OCI-LY7 (cell line): ENCODE data around the gene BCL2L14. TPM values are rescaled to one million over a fixed set of nuclear protein-coding genes. Genes with fewer than 3 reads are reported as not detected.

Experiments
- Bru-seq: library from RNA; stranded (reverse); fragments of 400-500 nt; gene quantifications from one replicate; lab custom pipeline; 2021; lab: Mats Ljungman, UMichigan
- BruChase-seq, 2 experiments: library from RNA; stranded (reverse); fragments of 400-500 nt; gene quantifications; one replicate each; lab custom pipeline; 2021; lab: Mats Ljungman, UMichigan
- BruUV-seq: library from RNA; stranded (reverse); fragments of 400-500 nt; replicated peaks from 2 replicates; lab custom pipeline; 2021; lab: Mats Ljungman, UMichigan
- CTCF ChIA-PET: fragments of 300-600 bp; sonication (Branson Sonifier 250); formaldehyde crosslinking; loops from one replicate; lab custom pipeline; 2022; ENCODE audit warnings: antibody characterized with exemption; ENCODE audit not compliant: unreplicated experiment; lab: Charles Lee
- POLR2A ChIA-PET: fragments of 300-600 bp; sonication (Branson Sonifier 250); formaldehyde crosslinking; loops from one replicate; lab custom pipeline; 2022; ENCODE audit warnings: antibody characterized with exemption; lab: Charles Lee
- DNase-seq: peaks from one replicate; pipeline ENCODE4 v3.0.0-alpha.2; 2015; ENCODE audit warnings: low spot score
- H2AFZ ChIP-seq: fragments of 200-600 bp; sonication (generic), shearing (Covaris generic); 2 replicates; pipeline ENCODE4 v1.6.1; 2014; ENCODE audit warnings: mild to moderate bottlenecking, antibody characterized with exemption, low read length, moderate library complexity
- H3K27ac ChIP-seq: fragments of 200-600 bp; sonication (generic); 2 replicates; pipeline ENCODE4 v1.5.1; 2014; ENCODE audit warnings: mixed run types, low read depth, mild to moderate bottlenecking, moderate library complexity, low read length, inconsistent platforms; ENCODE audit not compliant: poor library complexity, severe bottlenecking
- H3K36me3 ChIP-seq: fragments of 200-600 bp; sonication (generic); 2 replicates; pipeline ENCODE4 v1.6.1; 2014; ENCODE audit warnings: mild to moderate bottlenecking, antibody characterized with exemption, low read length, moderate library complexity, mixed read lengths; ENCODE audit not compliant: insufficient read depth
- H3K4me1 ChIP-seq: fragments of 200-600 bp; sonication (generic); 2 replicates; pipeline ENCODE4 v1.5.1; 2014; ENCODE audit warnings: mild to moderate bottlenecking, low read length; ENCODE audit not compliant: insufficient read depth, poor library complexity, severe bottlenecking
- H3K4me2 ChIP-seq: fragments of 200-600 bp; sonication (generic); 2 replicates; pipeline ENCODE4 v1.6.1; 2014; ENCODE audit warnings: mild to moderate bottlenecking, low read length
- H3K4me3 ChIP-seq: fragments of 200-600 bp; sonication (generic); 2 replicates; pipeline ENCODE4 v1.5.1; 2014; ENCODE audit warnings: mild to moderate bottlenecking, low read depth, low read length; ENCODE audit not compliant: poor library complexity, severe bottlenecking
- H3K79me2 ChIP-seq: fragments of 200-600 bp; sonication (generic); 2 replicates; pipeline ENCODE4 v1.6.1; 2016; ENCODE audit warnings: low read depth, mild to moderate bottlenecking, low read length, moderate library complexity, mixed read lengths; ENCODE audit not compliant: insufficient read depth
- H3K9me2 ChIP-seq: fragments of 200-600 bp; sonication (generic); 2 replicates; pipeline ENCODE4 v1.6.1; 2016; ENCODE audit warnings: mild to moderate bottlenecking, low read length, mixed read lengths; ENCODE audit not compliant: insufficient read depth
- H3K9me3 ChIP-seq: fragments of 200-600 bp; sonication (generic); 2 replicates; pipeline ENCODE4 v1.6.1; 2014; ENCODE audit warnings: mild to moderate bottlenecking, mixed run types, low read length, mixed read lengths
- H4K20me1 ChIP-seq: fragments of 200-600 bp; sonication (generic); 2 replicates; pipeline ENCODE4 v1.6.1; 2014; ENCODE audit warnings: mild to moderate bottlenecking, antibody characterized with exemption, low read length, moderate library complexity, mixed read lengths; ENCODE audit not compliant: insufficient read depth
- CTCF ChIP-seq: fragments of 200-600 bp; sonication (generic); conservative IDR thresholded peaks from 2 replicates; pipeline ENCODE4 v1.5.1; 2014; ENCODE audit warnings: mild to moderate bottlenecking, antibody characterized with exemption, low read length, moderate library complexity, mixed read lengths
- EZH2phosphoT487 ChIP-seq: fragments of 200-600 bp; sonication (generic); IDR thresholded peaks from 2 replicates; pipeline ENCODE4 v1.6.1; 2018; ENCODE audit warnings: low read depth, borderline replicate concordance, mild to moderate bottlenecking, mixed run types, antibody characterized with exemption, low read length, moderate library complexity, mixed read lengths
- intact Hi-C: fragments of 100-400 bp; cut with micrococcal nuclease; formaldehyde crosslinking; loops from one replicate; pipeline ENCODE4 v1.10.0; 2022; ENCODE audit not compliant: unreplicated experiment
- long read RNA-seq: library from polyadenylated mRNA; stranded (forward); transcript quantifications from one replicate; pipeline ENCODE4 v2.0.0, GENCODE V29; 2022
- total RNA-seq, 2 experiments: library from RNA; depleted of rRNA in 1 of 2; stranded (reverse); fragments of >200 nt in 1 of 2; shearing (Covaris generic) in 1 of 2; gene quantifications; 2 replicates each; pipeline ENCODE4 v1.2.3, GENCODE V29; 2014 to 2022

Gene BCL2L14
- total RNA-seq (2014; rRNA removed; shearing (Covaris generic)), result 0.10 TPM in 1 of 2 replicates, not detected in the other
- not detected in 2 replicates for total RNA-seq (2022)
- Bru-seq, nascent RNA, result not detected
- not detected for BruChase-seq, experiment 1, labeled RNA remaining after a 6-hour chase
- BruChase-seq, experiment 2, labeled RNA remaining after a 2-hour chase, result percentile 3 among the genes with signal in this experiment
- long read RNA-seq, partial matches to known transcripts, result 0 of 4 reads
- long read RNA-seq, other reads (novel, unspliced or antisense), result 4 of 4 reads

- POLR2A ChIA-PET, result interaction anchor here (0.5 to 0.6 kb wide), 3 partner anchors 11 to 663 kb away, joined by 3 to 8 read pairs (median 4); no protein-coding TSS in a partner anchor
- CTCF ChIA-PET, result no interaction called here
- BruUV-seq, result no TSS peak
- no peaks in the 10 kb centered on the region for H3K79me2 ChIP-seq
- no peaks in the 10 kb centered on the region for H3K4me1 ChIP-seq
- no peak within 1 kb of the TSS for H3K27ac ChIP-seq
- intact Hi-C loops, result no loop called here
- H3K4me3 ChIP-seq, result no peak within 1 kb of the TSS
- H3K9me2 ChIP-seq, result no peaks in the 10 kb centered on the region
- no peaks in the 10 kb centered on the region for H4K20me1 ChIP-seq
- no peaks in the 10 kb centered on the region for H3K9me3 ChIP-seq
- peak within 1 kb of the TSS; percentile 1; the same call in 1 of the 2 replicates for H3K4me2 ChIP-seq
- no peak for DNase-seq
- no peaks in the 10 kb centered on the region for H3K36me3 ChIP-seq
- no peak for TF ChIP-seq EZH2phosphoT487
- no peak for TF ChIP-seq CTCF
- H2AFZ ChIP-seq, result no peak within 1 kb of the TSS
Observed at GRCh38 chr12:12070674-12071656, at the start of gene BCL2L14. TSS of gene BCL2L14 (plus strand) at chr12:12070939. CDS start at chr12:12079306, 8,367 bp downstream.

- no peaks in the 10 kb centered on the region for H4K20me1 ChIP-seq
- peak overlapping the region; percentile 80 for H3K4me2 ChIP-seq
- H3K36me3 ChIP-seq, result peaks cover 5% of the 10 kb centered on the region; the same call in 1 of the 2 replicates
- H3K27ac ChIP-seq, result peak overlapping the region; percentile 94
- DNase-seq, result no peak
- TF ChIP-seq EZH2phosphoT487 (no peak), CTCF (no peak)
- H3K9me2 ChIP-seq, result no peaks in the 10 kb centered on the region
- no peaks in the 10 kb centered on the region; the same call in 1 of the 2 replicates for H3K79me2 ChIP-seq
- BruUV-seq, result no TSS peak
- peak overlapping the region; percentile 12 for H3K4me3 ChIP-seq
- peaks cover 13% of the 10 kb centered on the region; the same call in 1 of the 2 replicates for H3K9me3 ChIP-seq
- peak overlapping the region; percentile 34; the same call in 1 of the 2 replicates for H2AFZ ChIP-seq
- intact Hi-C loops, result loop anchor here (5.0 kb wide), 1 partner anchor 1810 kb away; the partner anchor contains the start of gene GABARAPL1
- POLR2A ChIA-PET, result interaction anchor here (0.6 to 1.4 kb wide), 5 partner anchors 9 to 694 kb away, joined by 3 to 5 read pairs (median 4); no protein-coding TSS in a partner anchor
- CTCF ChIA-PET, result interaction anchor here (1.1 kb wide), 1 partner anchor 13 kb away, joined by 4 read pairs; no protein-coding TSS in a partner anchor
- peaks cover 68% of the 10 kb centered on the region for H3K4me1 ChIP-seq
Observed at GRCh38 chr12:12022306-12022936, 48.3 kb upstream of the BCL2L14 start.
